ENCODE data around the gene SEC14L1. TPM values are rescaled to one million over a fixed set of nuclear protein-coding genes. Genes with fewer than 3 reads are reported as not detected.

The SEC14L1 gene
- total RNA-seq, 1 experiment from 2014 or later = 58.6 TPM

DNA sequence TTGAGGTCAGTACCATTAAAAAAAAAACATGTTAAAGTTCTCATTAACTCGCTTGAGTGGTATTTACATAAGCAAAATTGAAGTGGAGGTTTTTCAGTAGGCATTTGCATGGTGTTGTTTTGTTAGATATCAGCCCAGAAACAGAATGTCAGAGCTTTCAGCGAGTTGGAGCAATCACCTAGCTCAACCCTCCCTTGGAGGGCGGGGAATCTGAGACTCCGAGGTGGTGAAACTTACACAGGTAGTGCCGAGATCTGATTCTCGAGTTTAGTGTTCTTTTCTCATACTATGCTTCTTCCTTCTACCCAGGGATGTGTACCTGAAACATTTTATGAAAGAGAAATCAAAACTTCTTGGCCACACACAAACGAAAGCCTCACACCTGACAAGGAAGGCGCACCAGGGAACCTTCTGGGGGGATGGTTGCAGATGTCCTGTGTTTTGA is 6.6 kb downstream of the SEC14L1 start:
- no peaks in the 10 kb centered on the region for H3K9me3 Mint-ChIP-seq
- H3K4me1 ChIP-seq (ENCODE audit: insufficient read depth, low read length) = peaks cover 13% of the 10 kb centered on the region; the same call in 1 of the 2 replicates
- no peak overlapping the region for H3T11ph ChIP-seq (ENCODE audit: low read length)
- no peak overlapping the region for H2BK5ac ChIP-seq (ENCODE audit: insufficient read length, low read length)
- no peak overlapping the region for H3K4me2 ChIP-seq (ENCODE audit: insufficient read depth, insufficient read length, low read length)
- no CpG with 5 or more reads among the region's 8 CpGs for WGBS (ENCODE audit: extremely low coverage, insufficient read length, low lambda C conversion rate)
- no peak overlapping the region for H4K91ac ChIP-seq (ENCODE audit: insufficient read length, low read depth, low read length)
- no peak overlapping the region for H3K56ac ChIP-seq (ENCODE audit: insufficient read length, low read depth, low read length)
- no peak overlapping the region for H2AFZ ChIP-seq (ENCODE audit: low read length)
- no peak for TF ChIP-seq CTCF (conservative IDR thresholded peaks at IDR 0.05)
- no peak overlapping the region for H3K27ac ChIP-seq (ENCODE audit: insufficient read length, low read depth, low read length)
- no peak overlapping the region for H3K9ac ChIP-seq (ENCODE audit: extremely low read depth, insufficient read length, low read length)
- no peak for DNase-seq
- no peak overlapping the region for H2BK120ac ChIP-seq (ENCODE audit: low read depth, low read length, poor library complexity, severe bottlenecking)
- H3K4me3 Mint-ChIP-seq = no peak overlapping the region
- no peak overlapping the region for H3K27ac Mint-ChIP-seq
- no peaks in the 10 kb centered on the region for H3K27me3 ChIP-seq (ENCODE audit: insufficient read depth, low read length)
- H2BK12ac ChIP-seq (ENCODE audit: insufficient read length, low read depth, low read length) = no peak overlapping the region
- peaks cover 0 to 44% (median 43%) of the 10 kb centered on the region in 3 experiments; a peak in 5 of 7 replicates for H3K36me3 Mint-ChIP-seq (ENCODE audit: insufficient read depth in 1 of 3, low read depth in 3 of 3)
- H3K4ac ChIP-seq (ENCODE audit: low read depth, low read length) = no peak overlapping the region
- H3K18ac ChIP-seq (ENCODE audit: insufficient read length, low read depth, low read length) = no peak overlapping the region
- no peak overlapping the region for H2AK5ac ChIP-seq (ENCODE audit: insufficient read length, low read length)
- H4K20me1 ChIP-seq (ENCODE audit: control insufficient read depth, insufficient read depth, insufficient read length) = peaks cover 2% of the 10 kb centered on the region
- H2BK20ac ChIP-seq (ENCODE audit: low read depth, low read length, poor library complexity, severe bottlenecking) = no peak overlapping the region
- H4K5ac ChIP-seq (ENCODE audit: insufficient read length, low read depth, low read length) = no peak overlapping the region
- no peaks in the 10 kb centered on the region for H3K27me3 Mint-ChIP-seq (ENCODE audit: low read depth)
- no peak overlapping the region for H2BK15ac ChIP-seq (ENCODE audit: low read depth, low read length)
- no peaks in the 10 kb centered on the region for H3K9me3 ChIP-seq (ENCODE audit: control insufficient read depth, low read depth, low read length)
- H3K14ac ChIP-seq (ENCODE audit: insufficient read depth, low read length) = no peak overlapping the region
- H3K23ac ChIP-seq (ENCODE audit: insufficient read length, low read depth, low read length) = no peak overlapping the region
- no peaks in the 10 kb centered on the region for H3K23me2 ChIP-seq (ENCODE audit: insufficient read length, low read depth, low read length, poor library complexity, severe bottlenecking)
- peaks cover 31 to 36% of the 10 kb centered on the region in 2 experiments for H3K4me1 Mint-ChIP-seq
- no peak overlapping the region for H4K8ac ChIP-seq (replicated peaks; ENCODE audit: insufficient read length, low read depth, low read length)
- H3K79me1 ChIP-seq (ENCODE audit: insufficient read depth, low read depth, low read length, poor library complexity, severe bottlenecking) = no peaks in the 10 kb centered on the region
- H3K79me2 ChIP-seq (ENCODE audit: insufficient read depth, low read length) = peaks cover 4% of the 10 kb centered on the region; the same call in 1 of the 2 replicates
